ENCODE measurements around the gene GNAQ.

The GNAQ gene

DNA sequence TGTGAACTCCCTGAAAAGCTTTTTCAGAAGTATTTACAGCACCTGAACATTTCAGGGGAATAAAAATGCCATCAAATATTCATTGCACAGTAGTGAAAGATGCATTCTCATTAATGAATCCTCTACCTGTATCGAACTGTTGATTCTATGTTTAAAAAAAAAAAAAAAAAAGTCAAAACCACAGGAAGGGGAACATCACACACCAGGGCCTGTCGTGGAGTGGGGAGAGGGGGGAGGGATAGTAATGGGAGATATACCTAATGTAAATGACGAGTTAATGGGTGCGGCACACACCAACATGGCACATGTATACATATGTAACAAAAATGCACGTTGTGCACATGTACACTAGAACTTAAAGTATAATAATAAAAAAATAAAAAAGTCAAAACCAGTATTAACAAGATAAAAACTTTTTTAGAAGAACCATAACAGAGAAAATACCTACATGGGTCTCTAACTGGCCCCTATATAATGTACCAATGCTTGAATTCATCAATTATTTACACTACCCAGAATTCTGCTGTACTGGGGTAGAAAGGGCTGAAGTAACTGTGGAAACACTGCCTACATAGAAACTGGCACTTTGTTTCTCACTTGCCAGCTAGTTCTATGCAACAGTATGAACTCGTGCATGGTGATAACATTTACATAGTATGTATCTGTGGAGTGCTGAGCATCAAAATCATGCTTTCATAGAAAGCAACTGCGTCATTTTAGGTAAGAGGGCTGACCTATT lies 48.9 kb downstream of the GNAQ start:
- Histone ChIP-seq H3K27me3 (replicated peaks) (no peaks in the 10 kb centered on the region), H3K4me3 (ENCODE audit: low read depth, low read length) (no peak overlapping the region), H3K27ac (no peak overlapping the region), H3K36me3 (replicated peaks) (no peaks in the 10 kb centered on the region)
- TF ChIP-seq, protein P1, sequence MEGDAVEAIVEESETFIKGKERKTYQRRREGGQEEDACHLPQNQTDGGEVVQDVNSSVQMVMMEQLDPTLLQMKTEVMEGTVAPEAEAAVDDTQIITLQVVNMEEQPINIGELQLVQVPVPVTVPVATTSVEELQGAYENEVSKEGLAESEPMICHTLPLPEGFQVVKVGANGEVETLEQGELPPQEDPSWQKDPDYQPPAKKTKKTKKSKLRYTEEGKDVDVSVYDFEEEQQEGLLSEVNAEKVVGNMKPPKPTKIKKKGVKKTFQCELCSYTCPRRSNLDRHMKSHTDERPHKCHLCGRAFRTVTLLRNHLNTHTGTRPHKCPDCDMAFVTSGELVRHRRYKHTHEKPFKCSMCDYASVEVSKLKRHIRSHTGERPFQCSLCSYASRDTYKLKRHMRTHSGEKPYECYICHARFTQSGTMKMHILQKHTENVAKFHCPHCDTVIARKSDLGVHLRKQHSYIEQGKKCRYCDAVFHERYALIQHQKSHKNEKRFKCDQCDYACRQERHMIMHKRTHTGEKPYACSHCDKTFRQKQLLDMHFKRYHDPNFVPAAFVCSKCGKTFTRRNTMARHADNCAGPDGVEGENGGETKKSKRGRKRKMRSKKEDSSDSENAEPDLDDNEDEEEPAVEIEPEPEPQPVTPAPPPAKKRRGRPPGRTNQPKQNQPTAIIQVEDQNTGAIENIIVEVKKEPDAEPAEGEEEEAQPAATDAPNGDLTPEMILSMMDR (IDR thresholded peaks at IDR 0.05; ENCODE audit: low read depth, low read length, missing control alignments): no peak
- in situ Hi-C loops (cut with HindIII; ENCODE audit: low pct_ligation_motif_present, low sequenced_read_pairs): no loop called here
- no peak for DNase-seq

DNA sequence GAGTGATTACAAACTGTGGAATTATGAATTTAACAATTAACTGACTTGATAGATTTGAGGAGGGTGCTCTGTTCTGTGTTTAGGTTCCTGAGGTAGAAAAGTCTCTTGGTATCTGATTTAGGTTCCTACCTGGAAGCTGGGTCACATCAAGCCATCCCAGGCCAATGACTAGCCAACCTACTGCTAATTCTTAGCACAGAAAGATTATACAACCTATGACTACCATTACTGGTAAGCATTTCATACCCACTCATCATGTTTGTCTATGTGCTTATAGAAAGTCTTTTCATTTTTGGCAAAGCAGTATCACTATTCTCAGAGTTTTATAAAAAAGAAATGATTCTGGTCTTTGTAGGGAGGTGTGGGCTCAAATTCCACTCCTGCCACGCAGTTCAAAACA lies 49.7 kb downstream of the GNAQ start:
- TF ChIP-seq, protein P1 (IDR thresholded peaks at IDR 0.05; ENCODE audit: low read depth, low read length, missing control alignments): no peak
- no peak for DNase-seq
- H3K27ac ChIP-seq: peak overlapping the region; percentile 4
- H3K36me3 ChIP-seq (replicated peaks): no peaks in the 10 kb centered on the region
- in situ Hi-C loops (cut with HindIII; ENCODE audit: low pct_ligation_motif_present, low sequenced_read_pairs): no loop called here
- H3K27me3 ChIP-seq (replicated peaks): no peaks in the 10 kb centered on the region
- H3K4me3 ChIP-seq (ENCODE audit: low read depth, low read length): no peak overlapping the region

DNA sequence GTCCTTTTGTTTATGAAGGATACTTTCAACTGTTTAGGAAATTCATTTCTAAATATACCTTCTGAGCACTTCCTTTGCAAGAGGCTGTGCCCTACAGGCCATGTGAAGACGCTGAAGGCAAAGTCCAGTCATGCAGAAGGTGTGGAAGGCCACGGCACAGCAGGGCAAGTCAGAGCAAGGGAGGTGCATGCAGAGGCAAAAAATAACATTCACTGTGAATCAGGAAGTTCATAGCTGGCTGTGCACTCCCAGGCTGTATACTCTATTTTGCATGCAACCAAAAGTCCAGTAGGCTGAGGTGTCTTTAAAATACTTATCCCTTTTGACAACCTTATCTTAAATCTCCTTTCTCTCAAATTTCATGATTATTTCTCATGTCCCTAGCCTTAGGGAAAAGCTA lies 50.3 kb downstream of the GNAQ start:
- in situ Hi-C loops (cut with HindIII; ENCODE audit: low pct_ligation_motif_present, low sequenced_read_pairs): no loop called here
- Histone ChIP-seq H3K4me3 (ENCODE audit: low read depth, low read length) (no peak overlapping the region), H3K27ac (peak overlapping the region; percentile 65), H3K36me3 (replicated peaks) (no peaks in the 10 kb centered on the region), H3K27me3 (replicated peaks) (no peaks in the 10 kb centered on the region)
- TF ChIP-seq, protein P1 (IDR thresholded peaks at IDR 0.05; ENCODE audit: low read depth, low read length, missing control alignments): peak; percentile 23
- DNase-seq: peak; percentile 59

DNA sequence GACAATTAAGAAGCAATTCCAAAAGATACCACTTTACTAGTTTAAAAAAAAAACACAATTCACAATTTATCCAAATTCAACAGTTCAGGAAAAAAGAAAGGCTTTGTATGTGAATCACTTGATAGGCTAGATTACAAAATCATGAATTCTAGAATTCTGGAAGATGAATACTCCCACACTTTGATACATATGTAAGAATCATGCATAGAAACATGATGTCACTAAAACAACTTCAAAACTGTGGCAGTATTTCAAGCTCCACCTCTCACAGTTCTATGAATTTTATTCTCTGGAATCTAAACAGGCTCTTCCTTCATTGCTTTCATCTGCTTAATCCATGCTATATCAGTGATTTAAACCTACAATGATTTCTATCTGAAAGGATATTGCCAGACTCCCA lies 51.0 kb downstream of the GNAQ start:
- H3K36me3 ChIP-seq (replicated peaks): no peaks in the 10 kb centered on the region

DNA sequence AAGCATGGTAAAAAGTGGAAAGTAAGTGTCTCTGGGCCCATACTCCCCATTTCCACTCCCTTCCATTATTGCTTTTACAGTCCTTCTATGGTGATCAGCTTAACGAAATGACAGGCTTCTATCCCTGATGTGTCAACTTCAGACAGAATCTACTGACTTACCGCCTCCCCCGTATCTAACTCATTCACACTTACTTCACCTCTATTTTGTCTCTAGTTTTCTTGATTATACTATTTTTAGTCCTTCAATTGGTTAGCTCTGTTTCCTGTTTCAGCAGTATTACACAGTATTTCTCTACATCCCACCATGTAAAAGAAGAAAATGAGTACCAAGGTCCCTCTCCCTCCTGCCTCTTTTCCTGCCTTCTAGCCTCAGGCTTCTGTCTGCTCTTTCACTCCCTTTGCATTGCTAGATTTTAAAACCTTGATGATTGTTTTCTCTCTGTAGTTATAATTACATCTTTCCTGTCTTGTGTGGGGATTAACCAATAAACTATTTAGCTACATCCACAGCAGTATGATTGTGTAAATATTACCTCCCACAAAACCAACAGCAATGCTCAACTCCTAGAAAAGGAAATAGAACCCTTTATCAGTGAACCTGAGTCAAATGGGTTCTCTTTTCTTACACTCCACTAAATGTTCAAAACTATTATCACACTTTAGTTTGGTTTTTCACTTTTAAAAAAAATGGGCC lies 53.4 kb downstream of the GNAQ start:
- TF ChIP-seq, protein P1 (IDR thresholded peaks at IDR 0.05; ENCODE audit: low read depth, low read length, missing control alignments): no peak
- in situ Hi-C loops (cut with HindIII; ENCODE audit: low pct_ligation_motif_present, low sequenced_read_pairs): no loop called here
- H3K27me3 ChIP-seq (replicated peaks): no peaks in the 10 kb centered on the region
- H3K36me3 ChIP-seq (replicated peaks): no peaks in the 10 kb centered on the region
- no peak overlapping the region for H3K27ac ChIP-seq
- DNase-seq: no peak
- H3K4me3 ChIP-seq (ENCODE audit: low read depth, low read length): no peak overlapping the region

More for the DNA sequence above, 51.0 kb downstream of the GNAQ start:
- in situ Hi-C loops (cut with HindIII; ENCODE audit: low pct_ligation_motif_present, low sequenced_read_pairs): no loop called here
- no peak overlapping the region for H3K4me3 ChIP-seq (ENCODE audit: low read depth, low read length)
- H3K27me3 ChIP-seq (replicated peaks): no peaks in the 10 kb centered on the region
- DNase-seq: peak; percentile 35
- TF ChIP-seq, protein P1 (IDR thresholded peaks at IDR 0.05; ENCODE audit: low read depth, low read length, missing control alignments): no peak
- peak overlapping the region; percentile 65 for H3K27ac ChIP-seq
